HEK293 (cell line): Measurements from ENCODE around the gene RAB39A.

Experiments used
- CTCF ChIA-PET: fragments of 350-600 bp; formaldehyde crosslinking; extraction: SDS; loops from one replicate; lab custom pipeline; 2021; ENCODE audit warnings: antibody characterized with exemption; lab: Yijun Ruan, JAX
- POLR2A ChIA-PET: fragments of 300-600 bp; formaldehyde crosslinking; extraction: SDS; loops from one replicate; lab custom pipeline; 2020; ENCODE audit warnings: antibody characterized with exemption, inconsistent platforms; lab: Yijun Ruan, JAX
- H3K27ac ChIP-seq: fragments of 200-500 bp; sonication (Bioruptor generic); 2 replicates; pipeline ENCODE4 v1.5.1; 2014; ENCODE audit warnings: low read depth, low read length, control low read depth, inconsistent platforms; ENCODE audit errors: extremely low read depth
- H3K36me3 ChIP-seq, 2 experiments: fragments of 200-500 bp in 1 of 2; sonication (Bioruptor generic) in 1 of 2; 1 replicate in 1 of 2; 2 replicates in 1 of 2; pipeline ENCODE4 v1.5.1; 2014 to 2017; ENCODE audit warnings: inconsistent platforms in 2 of 2, low read length in 2 of 2; ENCODE audit not compliant: control insufficient read depth in 2 of 2, insufficient read depth in 1 of 2
- H3K4me1 ChIP-seq: fragments of 200-500 bp; sonication (Bioruptor generic); 2 replicates; pipeline ENCODE4 v1.5.1; 2014; ENCODE audit warnings: mild to moderate bottlenecking, low read length, inconsistent platforms; ENCODE audit not compliant: control insufficient read depth, insufficient read depth
- H3K4me3 ChIP-seq: 2 replicates; pipeline ENCODE4 v1.5.1; 2011; ENCODE audit warnings: low read depth, mild to moderate bottlenecking, control low read depth, low read length, moderate library complexity
- H3K9me3 ChIP-seq: fragments of 200-500 bp; sonication (Bioruptor generic); 2 replicates; pipeline ENCODE4 v1.5.1; 2014; ENCODE audit warnings: low read depth, low read length, inconsistent platforms; ENCODE audit not compliant: control insufficient read depth, insufficient read depth
- BCL11A ChIP-seq: fragments of 450-650 bp; formaldehyde crosslinking; IDR thresholded peaks from 2 replicates; pipeline ENCODE4 v1.5.1; 2016; ENCODE audit warnings: low read depth, missing biosample characterization, missing genetic modification characterization
- FEZF1 ChIP-seq: fragments of 450-650 bp; formaldehyde crosslinking; IDR thresholded peaks from 2 replicates; pipeline ENCODE4 v1.5.1; 2016; ENCODE audit warnings: missing biosample characterization, missing genetic modification characterization
- GLI4 ChIP-seq: fragments of 450-650 bp; formaldehyde crosslinking; IDR thresholded peaks from 2 replicates; pipeline ENCODE4 v1.5.1; 2016; ENCODE audit warnings: missing biosample characterization, missing genetic modification characterization
- MYNN ChIP-seq: fragments of 450-650 bp; formaldehyde crosslinking; IDR thresholded peaks from 2 replicates; pipeline ENCODE4 v1.5.1; 2016; ENCODE audit warnings: missing biosample characterization, missing genetic modification characterization, borderline replicate concordance
- SALL2 ChIP-seq: fragments of 450-650 bp; formaldehyde crosslinking; IDR thresholded peaks from 2 replicates; pipeline ENCODE4 v1.5.0; 2017; ENCODE audit warnings: missing biosample characterization, mild to moderate bottlenecking, missing genetic modification characterization, borderline replicate concordance
- TCF7L2 ChIP-seq: IDR thresholded peaks from 2 replicates; pipeline ENCODE4 v1.6.1; 2011; ENCODE audit warnings: low read depth, mild to moderate bottlenecking, inconsistent platforms, low read length, moderate library complexity, borderline replicate concordance
- TSHZ1 ChIP-seq: fragments of 450-650 bp; formaldehyde crosslinking; IDR thresholded peaks from 2 replicates; pipeline ENCODE4 v1.5.1; 2016; ENCODE audit warnings: missing biosample characterization, missing genetic modification characterization, borderline replicate concordance
- ZNF354C ChIP-seq: fragments of 450-650 bp; formaldehyde crosslinking; IDR thresholded peaks from 2 replicates; pipeline ENCODE4 v1.5.1; 2016; ENCODE audit warnings: missing biosample characterization, missing genetic modification characterization, low read depth, borderline replicate concordance
- ZNF37A ChIP-seq: fragments of 450-650 bp; IDR thresholded peaks from 2 replicates; pipeline ENCODE4 v1.5.1; 2018; ENCODE audit warnings: missing biosample characterization, missing genetic modification characterization
- ZNF449 ChIP-seq: fragments of 450-650 bp; formaldehyde crosslinking; IDR thresholded peaks from 2 replicates; pipeline ENCODE4 v1.5.1; 2017; ENCODE audit warnings: missing biosample characterization, mild to moderate bottlenecking, missing genetic modification characterization, moderate library complexity
- ZNF560 ChIP-seq: fragments of 450-650 bp; formaldehyde crosslinking; IDR thresholded peaks from 2 replicates; pipeline ENCODE4 v1.5.1; 2017; ENCODE audit warnings: missing biosample characterization, missing genetic modification characterization, borderline replicate concordance
- ZNF747 ChIP-seq: fragments of 450-650 bp; formaldehyde crosslinking; IDR thresholded peaks from 2 replicates; pipeline ENCODE4 v1.5.1; 2016; ENCODE audit warnings: missing biosample characterization, missing genetic modification characterization
- TF ChIP-seq, protein P1 (sequence below): fragments of 450-650 bp; formaldehyde crosslinking; IDR thresholded peaks from 2 replicates; pipeline ENCODE4 v1.5.1; 2016; ENCODE audit warnings: missing biosample characterization, missing genetic modification characterization
- TF ChIP-seq, protein P2 (sequence below): fragments of 450-650 bp; IDR thresholded peaks from 2 replicates; pipeline ENCODE4 v1.5.1; 2018; ENCODE audit warnings: missing biosample characterization, mild to moderate bottlenecking, missing genetic modification characterization
- TF ChIP-seq, protein P3 (sequence below): fragments of 450-650 bp; formaldehyde crosslinking; IDR thresholded peaks from 2 replicates; pipeline ENCODE4 v1.5.1; 2016; ENCODE audit warnings: missing biosample characterization, missing genetic modification characterization
- TF ChIP-seq, protein P4 (sequence below): fragments of 450-650 bp; formaldehyde crosslinking; IDR thresholded peaks from 2 replicates; pipeline ENCODE4 v1.5.1; 2016; ENCODE audit warnings: missing biosample characterization, missing genetic modification characterization

RAB39A gene

DNA sequence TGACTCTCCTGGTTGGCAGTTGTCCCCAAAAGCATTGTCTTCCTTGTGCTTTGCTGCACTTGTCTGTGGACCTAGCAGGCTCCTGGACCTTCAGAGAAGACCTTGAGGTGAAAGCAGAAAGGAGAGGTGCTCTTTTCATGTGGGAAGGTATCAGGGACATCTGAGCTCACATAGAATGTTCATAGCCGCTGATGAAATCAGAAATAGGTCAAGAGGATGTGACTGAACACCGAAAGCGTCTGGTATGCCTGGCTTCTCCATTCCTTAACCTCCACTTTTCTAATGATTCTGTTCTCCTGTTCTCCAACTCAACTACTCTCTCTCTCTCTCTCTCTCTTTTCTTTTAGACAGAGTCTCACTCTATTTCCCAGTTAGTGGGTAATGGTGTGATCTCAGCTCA is 74.2 kb downstream of the RAB39A start (continued):
- TF ChIP-seq TSHZ1, result no peak
- no peak for TF ChIP-seq MYNN (tag by site-specific recombination)
- TF ChIP-seq TCF7L2, result no peak
- TF ChIP-seq, all 188 proteins: peak for 0

DNA sequence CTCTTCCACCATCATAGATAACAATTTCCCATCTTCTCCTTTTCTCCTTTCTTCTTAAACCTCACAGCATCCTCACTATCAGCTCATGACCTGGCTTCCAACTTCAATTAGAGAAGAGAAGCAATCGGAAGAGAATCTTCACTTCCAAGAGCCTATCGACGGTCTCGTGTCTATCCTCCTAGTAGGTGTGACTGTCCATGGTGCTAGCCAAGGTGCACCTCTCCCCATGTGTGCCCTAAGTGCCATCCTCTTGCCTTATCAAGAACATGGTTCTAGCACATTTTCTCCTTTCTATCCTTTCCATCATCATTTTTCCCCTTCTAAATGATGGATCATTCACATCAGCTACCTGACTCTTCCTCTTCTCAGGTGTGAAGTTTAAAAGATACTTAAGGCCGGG is 75.4 kb downstream of the RAB39A start:
- no peaks in the 10 kb centered on the region for H3K9me3 ChIP-seq
- TF ChIP-seq, protein P1, sequence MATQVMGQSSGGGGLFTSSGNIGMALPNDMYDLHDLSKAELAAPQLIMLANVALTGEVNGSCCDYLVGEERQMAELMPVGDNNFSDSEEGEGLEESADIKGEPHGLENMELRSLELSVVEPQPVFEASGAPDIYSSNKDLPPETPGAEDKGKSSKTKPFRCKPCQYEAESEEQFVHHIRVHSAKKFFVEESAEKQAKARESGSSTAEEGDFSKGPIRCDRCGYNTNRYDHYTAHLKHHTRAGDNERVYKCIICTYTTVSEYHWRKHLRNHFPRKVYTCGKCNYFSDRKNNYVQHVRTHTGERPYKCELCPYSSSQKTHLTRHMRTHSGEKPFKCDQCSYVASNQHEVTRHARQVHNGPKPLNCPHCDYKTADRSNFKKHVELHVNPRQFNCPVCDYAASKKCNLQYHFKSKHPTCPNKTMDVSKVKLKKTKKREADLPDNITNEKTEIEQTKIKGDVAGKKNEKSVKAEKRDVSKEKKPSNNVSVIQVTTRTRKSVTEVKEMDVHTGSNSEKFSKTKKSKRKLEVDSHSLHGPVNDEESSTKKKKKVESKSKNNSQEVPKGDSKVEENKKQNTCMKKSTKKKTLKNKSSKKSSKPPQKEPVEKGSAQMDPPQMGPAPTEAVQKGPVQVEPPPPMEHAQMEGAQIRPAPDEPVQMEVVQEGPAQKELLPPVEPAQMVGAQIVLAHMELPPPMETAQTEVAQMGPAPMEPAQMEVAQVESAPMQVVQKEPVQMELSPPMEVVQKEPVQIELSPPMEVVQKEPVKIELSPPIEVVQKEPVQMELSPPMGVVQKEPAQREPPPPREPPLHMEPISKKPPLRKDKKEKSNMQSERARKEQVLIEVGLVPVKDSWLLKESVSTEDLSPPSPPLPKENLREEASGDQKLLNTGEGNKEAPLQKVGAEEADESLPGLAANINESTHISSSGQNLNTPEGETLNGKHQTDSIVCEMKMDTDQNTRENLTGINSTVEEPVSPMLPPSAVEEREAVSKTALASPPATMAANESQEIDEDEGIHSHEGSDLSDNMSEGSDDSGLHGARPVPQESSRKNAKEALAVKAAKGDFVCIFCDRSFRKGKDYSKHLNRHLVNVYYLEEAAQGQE (tag by site-specific recombination), result peak; percentile 88
- TF ChIP-seq ZNF354C (tag by site-specific recombination), result no peak
- TF ChIP-seq, all 188 proteins: peak for 1
- Histone ChIP-seq H3K27ac (no peak overlapping the region), H3K4me3 (no peak overlapping the region), H3K36me3 (no peaks in the 10 kb centered on the region), H3K4me1 (no peaks in the 10 kb centered on the region)
- ChIA-PET POLR2A (no interaction called here), CTCF (interaction anchor here (0.6 kb wide), 1 partner anchor 80 kb away, joined by 3 read pairs; no protein-coding TSS in a partner anchor)

DNA sequence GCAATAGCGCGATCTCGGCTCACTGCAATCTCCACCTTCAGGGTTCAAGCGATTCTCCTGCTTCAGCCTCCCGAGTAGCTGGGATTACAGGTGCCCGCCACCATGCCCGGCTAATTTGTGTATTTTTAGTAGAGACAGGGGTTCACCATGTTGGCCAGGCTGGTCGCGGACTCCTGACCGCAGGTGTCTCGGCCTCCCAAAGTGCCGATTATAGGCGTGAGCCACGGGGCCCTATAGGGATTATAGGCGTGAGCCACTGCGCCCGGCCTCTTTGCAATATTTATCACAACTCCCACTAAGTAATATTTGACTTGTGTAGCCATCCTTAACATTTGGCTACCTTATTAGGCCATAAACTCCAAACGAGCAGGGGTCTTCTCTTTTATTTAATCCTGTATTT is 79.6 kb downstream of the RAB39A start:
- no peaks in the 10 kb centered on the region for H3K4me1 ChIP-seq
- H3K36me3 ChIP-seq, result peaks cover 0 to 2% of the 10 kb centered on the region in 2 experiments; a peak in 1 of 3 replicates
- H3K4me3 ChIP-seq, result no peak overlapping the region
- ChIA-PET CTCF (interaction anchor here (0.6 to 2.8 kb wide), 6 partner anchors 9 to 723 kb away, joined by 3 to 31 read pairs (median 6); no protein-coding TSS in a partner anchor), POLR2A (no interaction called here)
- TF ChIP-seq, protein P2, sequence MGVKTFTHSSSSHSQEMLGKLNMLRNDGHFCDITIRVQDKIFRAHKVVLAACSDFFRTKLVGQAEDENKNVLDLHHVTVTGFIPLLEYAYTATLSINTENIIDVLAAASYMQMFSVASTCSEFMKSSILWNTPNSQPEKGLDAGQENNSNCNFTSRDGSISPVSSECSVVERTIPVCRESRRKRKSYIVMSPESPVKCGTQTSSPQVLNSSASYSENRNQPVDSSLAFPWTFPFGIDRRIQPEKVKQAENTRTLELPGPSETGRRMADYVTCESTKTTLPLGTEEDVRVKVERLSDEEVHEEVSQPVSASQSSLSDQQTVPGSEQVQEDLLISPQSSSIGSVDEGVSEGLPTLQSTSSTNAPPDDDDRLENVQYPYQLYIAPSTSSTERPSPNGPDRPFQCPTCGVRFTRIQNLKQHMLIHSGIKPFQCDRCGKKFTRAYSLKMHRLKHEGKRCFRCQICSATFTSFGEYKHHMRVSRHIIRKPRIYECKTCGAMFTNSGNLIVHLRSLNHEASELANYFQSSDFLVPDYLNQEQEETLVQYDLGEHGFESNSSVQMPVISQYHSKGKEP, result no peak
- TF ChIP-seq ZNF560 (tag by site-specific recombination) (no peak), GLI4 (no peak), ZNF449 (tag by site-specific recombination) (no peak), ZNF37A (tag by site-specific recombination) (no peak), BCL11A (no peak), SALL2 (tag by site-specific recombination) (no peak), ZNF747 (tag by site-specific recombination) (no peak), FEZF1 (no peak)
- TF ChIP-seq, protein P3, sequence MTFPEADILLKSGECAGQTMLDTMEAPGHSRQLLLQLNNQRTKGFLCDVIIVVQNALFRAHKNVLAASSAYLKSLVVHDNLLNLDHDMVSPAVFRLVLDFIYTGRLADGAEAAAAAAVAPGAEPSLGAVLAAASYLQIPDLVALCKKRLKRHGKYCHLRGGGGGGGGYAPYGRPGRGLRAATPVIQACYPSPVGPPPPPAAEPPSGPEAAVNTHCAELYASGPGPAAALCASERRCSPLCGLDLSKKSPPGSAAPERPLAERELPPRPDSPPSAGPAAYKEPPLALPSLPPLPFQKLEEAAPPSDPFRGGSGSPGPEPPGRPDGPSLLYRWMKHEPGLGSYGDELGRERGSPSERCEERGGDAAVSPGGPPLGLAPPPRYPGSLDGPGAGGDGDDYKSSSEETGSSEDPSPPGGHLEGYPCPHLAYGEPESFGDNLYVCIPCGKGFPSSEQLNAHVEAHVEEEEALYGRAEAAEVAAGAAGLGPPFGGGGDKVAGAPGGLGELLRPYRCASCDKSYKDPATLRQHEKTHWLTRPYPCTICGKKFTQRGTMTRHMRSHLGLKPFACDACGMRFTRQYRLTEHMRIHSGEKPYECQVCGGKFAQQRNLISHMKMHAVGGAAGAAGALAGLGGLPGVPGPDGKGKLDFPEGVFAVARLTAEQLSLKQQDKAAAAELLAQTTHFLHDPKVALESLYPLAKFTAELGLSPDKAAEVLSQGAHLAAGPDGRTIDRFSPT (tag by site-specific recombination), result no peak
- TF ChIP-seq, protein P4, sequence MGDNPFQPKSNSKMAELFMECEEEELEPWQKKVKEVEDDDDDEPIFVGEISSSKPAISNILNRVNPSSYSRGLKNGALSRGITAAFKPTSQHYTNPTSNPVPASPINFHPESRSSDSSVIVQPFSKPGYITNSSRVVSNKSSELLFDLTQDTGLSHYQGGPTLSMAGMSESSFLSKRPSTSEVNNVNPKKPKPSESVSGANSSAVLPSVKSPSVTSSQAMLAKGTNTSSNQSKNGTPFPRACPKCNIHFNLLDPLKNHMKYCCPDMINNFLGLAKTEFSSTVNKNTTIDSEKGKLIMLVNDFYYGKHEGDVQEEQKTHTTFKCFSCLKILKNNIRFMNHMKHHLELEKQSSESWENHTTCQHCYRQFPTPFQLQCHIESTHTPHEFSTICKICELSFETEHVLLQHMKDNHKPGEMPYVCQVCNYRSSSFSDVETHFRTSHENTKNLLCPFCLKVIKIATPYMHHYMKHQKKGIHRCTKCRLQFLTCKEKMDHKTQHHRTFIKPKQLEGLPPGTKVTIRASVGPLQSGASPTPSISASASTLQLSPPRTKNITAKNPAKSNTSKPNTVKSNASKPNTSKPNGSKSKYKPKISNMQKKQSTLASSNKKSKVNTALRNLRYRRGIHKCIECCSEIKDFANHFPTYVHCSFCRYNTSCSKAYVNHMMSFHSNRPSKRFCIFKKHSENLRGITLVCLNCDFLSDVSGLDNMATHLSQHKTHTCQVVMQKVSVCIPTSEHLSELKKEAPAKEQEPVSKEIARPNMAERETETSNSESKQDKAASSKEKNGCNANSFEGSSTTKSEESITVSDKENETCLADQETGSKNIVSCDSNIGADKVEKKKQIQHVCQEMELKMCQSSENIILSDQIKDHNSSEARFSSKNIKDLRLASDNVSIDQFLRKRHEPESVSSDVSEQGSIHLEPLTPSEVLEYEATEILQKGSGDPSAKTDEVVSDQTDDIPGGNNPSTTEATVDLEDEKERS, result no peak
- H3K27ac ChIP-seq, result no peak overlapping the region
- no peaks in the 10 kb centered on the region for H3K9me3 ChIP-seq
